EL (cell line): ENCODE data around the gene BTBD9.
"Not testable (repeated sequence)": the region's sequence is repeated elsewhere in the genome, so short reads cannot be mapped to it uniquely, and the experiment has no call there.

Experiments used
- DNase-seq: peaks from one replicate; pipeline ENCODE4 v3.0.0-alpha.2; 2016

Gene BTBD9

DNA sequence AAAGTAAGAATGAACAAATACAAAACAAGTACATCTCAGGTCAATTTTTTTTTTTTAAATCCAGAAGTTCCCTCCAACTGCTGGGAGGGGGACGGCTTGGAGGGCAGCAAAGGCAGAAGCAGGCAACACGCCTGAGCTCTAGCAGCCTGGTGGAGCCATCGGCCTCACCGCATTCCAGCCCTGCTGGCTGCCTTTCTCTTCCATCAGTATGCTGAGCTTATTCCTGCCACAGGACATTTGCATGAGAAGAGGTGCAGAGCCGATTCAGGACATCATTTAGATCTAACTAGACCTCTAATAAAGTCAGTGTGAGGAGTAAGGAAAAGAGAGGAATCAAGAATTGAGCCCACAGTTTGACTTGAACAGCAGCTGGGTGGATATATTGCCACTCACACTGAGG is 501.4 kb downstream of the BTBD9 start:
- DNase-seq: no peak

- DNase-seq: no peak
These were observed 502.0 kb downstream of the BTBD9 start for GRCh38 chr6:38137608-38138265.

DNA sequence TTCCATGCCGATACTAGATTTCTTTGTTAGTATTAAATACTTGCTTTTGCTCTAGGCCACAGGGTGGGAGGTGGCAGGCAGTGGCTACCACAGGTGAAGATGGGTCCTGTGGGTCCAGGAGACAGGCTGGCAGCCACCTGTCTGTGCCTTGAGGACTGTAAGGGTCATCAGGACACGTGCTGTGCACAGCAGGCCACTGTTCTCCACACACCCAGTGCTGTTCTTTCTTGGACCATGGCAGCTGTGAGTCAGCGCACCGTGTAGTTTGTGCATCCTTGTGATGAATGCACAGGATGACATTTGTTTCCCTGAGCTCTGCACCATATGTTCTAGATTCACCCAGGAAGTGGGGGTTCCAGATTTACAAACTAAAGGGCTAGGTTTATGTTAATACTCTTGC is 503.2 kb downstream of the BTBD9 start:
- peak; percentile 11 for DNase-seq

DNA sequence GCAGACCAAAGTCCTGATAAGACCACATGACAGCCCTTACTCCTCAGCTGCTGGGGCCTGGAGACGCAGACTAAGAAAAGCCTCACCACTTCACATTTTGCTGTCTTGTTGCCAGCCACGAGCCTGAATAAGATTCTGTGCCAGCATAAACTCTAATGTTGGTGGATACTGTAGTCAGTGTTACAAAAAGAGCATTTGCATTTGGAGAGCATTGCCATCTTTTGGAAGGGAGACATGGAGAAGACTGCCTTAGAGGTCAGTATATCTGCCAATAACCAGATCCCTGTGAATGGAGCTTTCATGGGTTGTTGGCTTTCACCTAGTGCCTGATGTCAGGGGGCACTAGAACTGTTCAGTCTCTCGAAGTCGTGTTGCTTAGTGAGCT is 505.0 kb downstream of the BTBD9 start:
- DNase-seq: no peak

- DNase-seq: no peak
These were observed 505.6 kb downstream of the BTBD9 start for GRCh38 chr6:38133932-38134703.

DNA sequence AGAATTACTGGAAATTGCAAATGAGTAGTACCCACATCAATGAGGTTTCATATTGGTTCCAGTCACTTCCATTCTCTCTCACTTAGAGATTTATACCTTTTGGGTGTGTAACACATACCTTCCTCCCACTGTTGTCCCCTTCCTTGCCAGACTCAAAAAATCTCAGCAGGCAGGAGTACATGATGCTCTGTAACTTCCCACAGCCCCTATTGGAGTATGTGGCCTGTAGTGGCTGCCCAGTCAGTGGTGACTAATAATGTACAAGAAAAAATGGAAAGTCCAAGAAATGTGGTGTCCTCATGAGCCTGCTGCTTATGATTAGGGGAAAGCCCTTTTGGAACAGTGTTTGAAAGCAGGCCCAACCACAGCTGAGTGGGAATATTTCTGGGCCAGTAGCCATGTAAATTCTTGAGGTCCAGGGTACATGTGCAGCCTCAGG is 508.2 kb downstream of the BTBD9 start:
- peak; percentile 95 for DNase-seq

GRCh38 chr6:38127284-38127683 is 512.4 kb downstream of the BTBD9 start:
- no peak for DNase-seq

GRCh38 chr6:38124224-38124926 is 515.4 kb downstream of the BTBD9 start:
- DNase-seq: not testable (repeated sequence)

GRCh38 chr6:38119516-38119915 is 520.2 kb downstream of the BTBD9 start:
- DNase-seq: no peak

DNA sequence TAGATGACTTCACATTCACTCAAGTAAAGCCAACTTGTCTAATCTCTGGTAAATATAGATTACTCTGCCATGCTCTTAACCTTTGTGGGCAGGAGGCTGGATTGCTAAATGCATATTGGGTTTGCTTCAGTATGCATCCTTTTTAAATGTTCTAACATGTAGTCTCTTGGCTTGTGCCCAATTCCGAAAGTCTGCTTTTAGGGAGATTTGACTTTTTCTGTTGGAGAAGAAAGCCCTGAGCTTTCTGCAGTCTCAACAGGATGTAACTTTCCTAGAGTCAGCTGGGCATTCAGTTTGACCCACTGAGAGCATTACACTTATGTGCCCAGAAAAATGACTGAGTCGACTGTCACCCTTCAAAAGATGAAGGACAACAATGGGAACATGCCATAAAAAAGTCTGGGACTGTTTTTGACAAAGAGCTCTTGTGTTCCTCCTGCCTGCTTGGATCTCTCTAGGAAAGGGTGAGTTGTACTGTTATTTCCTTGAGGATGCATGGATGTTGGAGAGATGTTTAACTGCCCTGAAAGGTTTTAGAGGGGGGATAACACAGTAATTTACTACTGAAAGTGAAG is 520.9 kb downstream of the BTBD9 start:
- DNase-seq: no peak
